HepG2 (cell line): ENCODE results near the gene SLC39A3. TPM values are rescaled to one million over a fixed set of nuclear protein-coding genes. Genes with fewer than 3 reads are reported as not detected.

Source experiments
- ATAC-seq: fragments of 200-7000 bp; cut with Tn5 transposase; 3 replicates; pipeline ENCODE4 v1.9.1; 2020; ENCODE audit warnings: mild to moderate bottlenecking, moderate library complexity
- BruUV-seq: library from RNA; stranded (reverse); fragments of 400-500 nt; replicated peaks from 2 replicates; lab custom pipeline; 2021; lab: Mats Ljungman, UMichigan
- CTCF ChIA-PET: fragments of 300-600 bp; formaldehyde crosslinking; extraction: SDS; loops from one replicate; lab custom pipeline; 2021; ENCODE audit warnings: low total read pairs, inconsistent platforms, low intra/inter-chr PET ratio; lab: Yijun Ruan, JAX
- POLR2A ChIA-PET: fragments of 350-600 bp; sonication (Branson Sonifier 250); formaldehyde crosslinking; loops from one replicate; lab custom pipeline; 2020; ENCODE audit warnings: antibody characterized with exemption, inconsistent platforms; lab: Yijun Ruan, JAX
- DNase-seq: peaks from one replicate; pipeline ENCODE4 v3.0.0-alpha.2; 2015; ENCODE audit warnings: low spot score
- FAIRE-seq: peaks from 3 replicates; lab custom pipeline; 2011; peaks lifted over from hg19 to GRCh38; lab: Jason Lieb, UNC
- H2AFZ ChIP-seq: one replicate; pipeline ENCODE4 v1.6.1; 2011; ENCODE audit warnings: low read length, inconsistent platforms
- H3K27ac ChIP-seq: fragments of 300-600 bp; 3 replicates; pipeline ENCODE4 v1.8.0; 2011; ENCODE audit warnings: mixed run types, mild to moderate bottlenecking, mixed read lengths, low read length, inconsistent platforms; ENCODE audit not compliant: insufficient read depth; ENCODE audit errors: extremely low read length
- H3K27me3 ChIP-seq, 2 experiments: fragments of 200-600 bp in 1 of 2; 2 replicates in 1 of 2; 3 replicates in 1 of 2; pipeline versions ENCODE4 v1.6.0 to v1.8.0; 2011; ENCODE audit warnings: low read length in 2 of 2, mild to moderate bottlenecking in 2 of 2, moderate library complexity in 2 of 2, inconsistent platforms in 1 of 2; ENCODE audit not compliant: insufficient read depth in 2 of 2, control insufficient read depth in 1 of 2
- H3K36me3 ChIP-seq, 2 experiments: fragments of 200-600 bp in 1 of 2; replicated peaks in 1 of 2; 2 replicates in 1 of 2; 3 replicates in 1 of 2; pipeline versions ENCODE4 v1.5.1 to v1.8.0; 2011; ENCODE audit warnings: low read length in 2 of 2, inconsistent platforms in 1 of 2; ENCODE audit not compliant: insufficient read depth in 2 of 2, control insufficient read depth in 1 of 2
- H3K4me1 ChIP-seq: 2 replicates; pipeline ENCODE4 v1.5.1; 2012; ENCODE audit warnings: low read length, inconsistent platforms; ENCODE audit not compliant: insufficient read depth
- H3K4me2 ChIP-seq: 2 replicates; pipeline ENCODE4 v1.6.0; 2011; ENCODE audit warnings: low read depth, low read length, inconsistent platforms
- H3K4me3 ChIP-seq, 3 experiments: fragments of 200-600 bp in 1 of 3; sonication (generic), shearing (Covaris generic) in 1 of 3; replicated peaks in 1 of 3; 2 replicates each; pipeline ENCODE4 v1.5.1; 2011 to 2016; ENCODE audit warnings: low read length in 3 of 3, inconsistent platforms in 2 of 3, low read depth in 2 of 3, mild to moderate bottlenecking in 2 of 3, control low read depth in 1 of 3, mixed read lengths in 1 of 3; ENCODE audit not compliant: insufficient read depth in 1 of 3
- H3K79me2 ChIP-seq: one replicate; pipeline ENCODE4 v1.6.1; 2011; ENCODE audit warnings: low read length, inconsistent platforms; ENCODE audit not compliant: insufficient read depth
- H3K9ac ChIP-seq: 2 replicates; pipeline ENCODE4 v1.6.0; 2011; ENCODE audit warnings: mild to moderate bottlenecking, low read depth, low read length, inconsistent platforms; ENCODE audit not compliant: insufficient read depth
- H3K9me3 ChIP-seq: 2 replicates; pipeline ENCODE4 v1.5.1; 2012; ENCODE audit warnings: mild to moderate bottlenecking, low read length
- H4K20me1 ChIP-seq: 2 replicates; pipeline ENCODE4 v1.6.0; 2011; ENCODE audit warnings: inconsistent platforms, mild to moderate bottlenecking, low read length, moderate library complexity; ENCODE audit not compliant: insufficient read depth
- ARID4A ChIP-seq: sonication (generic); formaldehyde crosslinking; IDR thresholded peaks from 2 replicates; pipeline ENCODE4 v1.5.0; 2020; ENCODE audit warnings: mild to moderate bottlenecking, missing genetic modification reagents, borderline replicate concordance
- ATM ChIP-seq: fragments of 450-650 bp; IDR thresholded peaks from 2 replicates; pipeline ENCODE4 v1.7.1; 2017; ENCODE audit warnings: mild to moderate bottlenecking, borderline replicate concordance
- HINFP ChIP-seq: sonication (generic); formaldehyde crosslinking; IDR thresholded peaks from 2 replicates; pipeline ENCODE4 v1.4.0; 2020; ENCODE audit warnings: low read depth, mild to moderate bottlenecking, missing genetic modification reagents
- HMGA1 ChIP-seq: sonication (generic); formaldehyde crosslinking; conservative IDR thresholded peaks from 2 replicates; pipeline ENCODE4 v1.4.0; 2020; ENCODE audit warnings: missing genetic modification reagents
- KAT2B ChIP-seq: fragments of 150-350 bp; IDR thresholded peaks from 2 replicates; pipeline ENCODE4 v1.6.1; 2014; ENCODE audit warnings: low read depth, low read length, borderline replicate concordance
- MAFF ChIP-seq: IDR thresholded peaks from 2 replicates; pipeline ENCODE4 v1.6.1; 2011; ENCODE audit warnings: low read depth, low read length, improper control_type of control experiment
- PLRG1 ChIP-seq: fragments of 450-650 bp; conservative IDR thresholded peaks from 2 replicates; pipeline ENCODE4 v1.6.1; 2016
- SP140L ChIP-seq: sonication (generic); formaldehyde crosslinking; IDR thresholded peaks from 2 replicates; pipeline ENCODE4 v1.4.0; 2020; ENCODE audit warnings: missing genetic modification reagents, borderline replicate concordance
- SSRP1 ChIP-seq: IDR thresholded peaks from 2 replicates; pipeline ENCODE4 v1.6.1; 2016; ENCODE audit warnings: control low read depth
- ZNF142 ChIP-seq: sonication (generic); formaldehyde crosslinking; IDR thresholded peaks from 2 replicates; pipeline ENCODE4 v1.4.0; 2020; ENCODE audit warnings: missing genetic modification reagents
- ZNF557 ChIP-seq: sonication (generic); formaldehyde crosslinking; IDR thresholded peaks from 2 replicates; pipeline ENCODE4 v1.4.0; 2020; ENCODE audit warnings: missing genetic modification reagents
- WGBS: methylation state at CpG from one replicate; pipeline ENCODE4 v1.1.6; 2017; ENCODE audit warnings: low lambda C conversion rate; 5-methylcytosine and 5-hydroxymethylcytosine counted together
- in situ Hi-C: cut with HindIII; loops from 2 replicates; pipeline ENCODE4 v1.10.0; 2017; ENCODE audit warnings: low pct_unique_long_range_greater_than_20kb; ENCODE audit not compliant: extremely low pct_ligation_motif_present
- intact Hi-C: fragments of 100-400 bp; cut with micrococcal nuclease; formaldehyde crosslinking; loops from one replicate; pipeline ENCODE4 v1.10.0; 2022; ENCODE audit not compliant: unreplicated experiment
- polyA plus RNA-seq, 8 experiments: library from polyadenylated mRNA; depleted of rRNA in 3 of 8; stranded (reverse) in 7 of 8; unstranded in 1 of 8; fragments of >200 nt; fragmentation: Illumina TruSeq in 4 of 8; extraction: Trizol in 4 of 8; gene quantifications; 2 replicates each; pipeline versions ENCODE4 v1.2.1 to v1.2.3, GENCODE V29; 2011 to 2016; ENCODE audit warnings: low read depth in 4 of 8, missing spikeins in 1 of 8, mixed read lengths in 1 of 8; ENCODE audit not compliant: insufficient read depth in 1 of 8
- total RNA-seq, 5 experiments: library from RNA; depleted of rRNA; stranded (reverse); fragments of >200 nt; fragmentation: Illumina TruSeq; extraction: Trizol; gene quantifications; 2 replicates each; pipeline ENCODE4 v1.2.3, GENCODE V29; 2016; ENCODE audit warnings: low read depth in 1 of 5

The SLC39A3 gene
- total and polyA plus RNA-seq, 2 of the 13 experiments (the other 11 are each of a cell fraction or from before 2014, with no cell fraction given) = 33.6 to 41.6 TPM

GRCh38 chr19:2770055-2771013 is 30.5 kb upstream of the SLC39A3 start:
- intact Hi-C loops (no loop called here), in situ Hi-C loops (no loop called here)
- no peak for ATAC-seq
- TF ChIP-seq SP140L (CRISPR knock-in tag) (no peak), PLRG1 (no peak), MAFF (no peak), ZNF557 (CRISPR knock-in tag) (no peak), HINFP (CRISPR knock-in tag) (no peak), ARID4A (CRISPR knock-in tag) (no peak), SSRP1 (no peak), KAT2B (no peak), ZNF142 (no peak), ATM (no peak), HMGA1 (CRISPR knock-in tag) (no peak)

More at GRCh38 chr19:2770055-2771013, 30.5 kb upstream of the SLC39A3 start:
- ChIA-PET CTCF (no interaction called here), POLR2A (no interaction called here)
- BruUV-seq = no TSS peak
- no peak for DNase-seq
- 96% methylated on average over 36 of the region's 40 CpGs for WGBS
- Histone ChIP-seq H2AFZ (no peak overlapping the region), H3K27ac (no peak overlapping the region), H3K4me3 (no peak overlapping the region), H4K20me1 (peaks cover 19% of the 10 kb centered on the region; the same call in 1 of the 2 replicates), H3K9me3 (no peaks in the 10 kb centered on the region), H3K9ac (no peak overlapping the region), H3K36me3 (peaks cover 17 to 37% of the 10 kb centered on the region in 2 experiments), H3K27me3 (no peaks in the 10 kb centered on the region), H3K79me2 (peaks cover 53% of the 10 kb centered on the region), H3K4me2 (no peak overlapping the region), H3K4me1 (peaks cover 9% of the 10 kb centered on the region)
- no peak for FAIRE-seq
